Measurements from ENCODE around the gene KANK3.
"Not testable (repeated sequence)": the region's sequence is repeated elsewhere in the genome, so short reads cannot be mapped to it uniquely, and the experiment has no call there.

The KANK3 gene

GRCh38 chr19:8316351-8317125 is 26.5 kb downstream of the KANK3 start:
- DNase-seq = no peak

GRCh38 chr19:8314981-8315640 is 28.0 kb downstream of the KANK3 start:
- not testable (repeated sequence) for DNase-seq

GRCh38 chr19:8311461-8312260 is 31.4 kb downstream of the KANK3 start:
- no peak for DNase-seq

- no peak for DNase-seq
Observed at GRCh38 chr19:8310342-8311055, 32.6 kb downstream of the KANK3 start.

GRCh38 chr19:8308891-8309291 is 34.2 kb downstream of the KANK3 start:
- no peak for DNase-seq

- DNase-seq = peak; percentile 83
Observed at GRCh38 chr19:8307965-8308866, 34.8 kb downstream of the KANK3 start, which contains the start of gene CD320. Gene CD320 (minus strand): TSS chr19:8308358. CDS start chr19:8308290, 68 bp downstream.

- DNase-seq = no peak
Observed at GRCh38 chr19:8307400-8307964, 35.6 kb downstream of the KANK3 start.

GRCh38 chr19:8306235-8307054 is 36.6 kb downstream of the KANK3 start:
- DNase-seq = no peak

GRCh38 chr19:8305798-8306197 is 37.3 kb downstream of the KANK3 start:
- DNase-seq = no peak

GRCh38 chr19:8304841-8305621 is 38.0 kb downstream of the KANK3 start:
- no peak for DNase-seq

- no peak for DNase-seq
Observed at GRCh38 chr19:8302734-8303133, 40.3 kb downstream of the KANK3 start.

GRCh38 chr19:8302357-8302691 is 40.7 kb downstream of the KANK3 start:
- DNase-seq = no peak

- DNase-seq = not testable (repeated sequence)
Observed at GRCh38 chr19:8291337-8291736, 51.7 kb downstream of the KANK3 start.

- not testable (repeated sequence) for DNase-seq
Observed at GRCh38 chr19:8276508-8276907, 66.6 kb downstream of the KANK3 start.
